Measurements from ENCODE around the gene CTRB1. TPM values are rescaled to one million over a fixed set of nuclear protein-coding genes. Genes with fewer than 3 reads are reported as not detected.

CTRB1 gene
- total RNA-seq, 4 donors from 2014 or later, result not detected

GRCh38 chr16:75273054-75273925, 54.5 kb downstream of the CTRB1 start:
- no peak for ATAC-seq
- H3K4me3 ChIP-seq, result no peak overlapping the region
- no peaks in the 10 kb centered on the region for H3K36me3 ChIP-seq
- TF ChIP-seq EP300 (IDR thresholded peaks at IDR 0.05), result no peak
- TF ChIP-seq CTCF (IDR thresholded peaks at IDR 0.05), result no peak
- TF ChIP-seq POLR2A (IDR thresholded peaks at IDR 0.05), result no peak
- TF ChIP-seq POLR2AphosphoS5 (IDR thresholded peaks at IDR 0.05), result no peak
- H3K27ac ChIP-seq, result no peak overlapping the region
- no peaks in the 10 kb centered on the region for H3K9me3 ChIP-seq
- H3K4me1 ChIP-seq, result peaks cover 0 to 13% (median under 1%) of the 10 kb centered on the region in 3 donors
- 92 to 100% methylated on average over 1 to 15 of the region's 23 CpGs for whole genome bisulfite sequencing, 2 donors (ENCODE audit: low coverage in 1 of 2)
- H3K27me3 ChIP-seq, result no peaks in the 10 kb centered on the region

Other genes starting within 250 kb of the CTRB1 start
- gene WDR59, start 233.9 kb upstream of the CTRB1 start, total RNA-seq, result 10 to 100 TPM; 18.4 to 31.3 (median 21.4) TPM
- gene ZNRF1, start 220.0 kb upstream of the CTRB1 start, total RNA-seq, result 10 to 100 TPM; 12.8 to 24.1 (median 19.0) TPM
- gene LDHD, start 102.2 kb upstream of the CTRB1 start, total RNA-seq, result 10 to 100 TPM in 2 of 4 donors, 1 to 10 TPM in 2; 5.1 to 12.8 (median 8.6) TPM
- gene ZFP1, start 70.5 kb upstream of the CTRB1 start, total RNA-seq, result 10 to 100 TPM in 3 of 4 donors, 1 to 10 TPM in 1; 9.8 to 18.4 (median 15.4) TPM
- gene CTRB2, start 11.8 kb upstream of the CTRB1 start, total RNA-seq, result not detected
- 10 to 100 TPM; 34.6 to 63.7 (median 37.0) TPM for gene BCAR1, start 32.6 kb downstream of the CTRB1 start, total RNA-seq
- 10 to 100 TPM; 45.1 to 70.0 (median 50.0) TPM for gene CFDP1, start 214.5 kb downstream of the CTRB1 start, total RNA-seq
- 10 to 100 TPM in 3 of 4 donors, 1 to 10 TPM in 1; 9.8 to 21.8 (median 13.8) TPM for gene TMEM170A, start 245.7 kb downstream of the CTRB1 start, total RNA-seq

All from gastroesophageal sphincter (tissue), 4 donors.